ENCODE measurements around the gene LIX1.

GRCh38 chr5:97142521-97143254 lies at the start of gene LIX1:
- TF ChIP-seq CTCF (IDR thresholded peaks at IDR 0.05; ENCODE audit: low read depth, low read length, missing input control) (peak; percentile 38), SP1 (IDR thresholded peaks at IDR 0.05) (no peak), GABPA (IDR thresholded peaks at IDR 0.05 in 1 of 2, conservative IDR thresholded peaks at IDR 0.05 in 1 of 2) (no peak), TAF1 (conservative IDR thresholded peaks at IDR 0.05) (no peak), EGR1 (IDR thresholded peaks at IDR 0.05; ENCODE audit: low read depth in 2 of 2) (no peak), JUND (IDR thresholded peaks at IDR 0.05) (no peak), YY1 (IDR thresholded peaks at IDR 0.05) (no peak)
- TF ChIP-seq, protein P1, sequence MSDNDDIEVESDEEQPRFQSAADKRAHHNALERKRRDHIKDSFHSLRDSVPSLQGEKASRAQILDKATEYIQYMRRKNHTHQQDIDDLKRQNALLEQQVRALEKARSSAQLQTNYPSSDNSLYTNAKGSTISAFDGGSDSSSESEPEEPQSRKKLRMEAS (IDR thresholded peaks at IDR 0.05), result no peak
- TF ChIP-seq, protein P2, sequence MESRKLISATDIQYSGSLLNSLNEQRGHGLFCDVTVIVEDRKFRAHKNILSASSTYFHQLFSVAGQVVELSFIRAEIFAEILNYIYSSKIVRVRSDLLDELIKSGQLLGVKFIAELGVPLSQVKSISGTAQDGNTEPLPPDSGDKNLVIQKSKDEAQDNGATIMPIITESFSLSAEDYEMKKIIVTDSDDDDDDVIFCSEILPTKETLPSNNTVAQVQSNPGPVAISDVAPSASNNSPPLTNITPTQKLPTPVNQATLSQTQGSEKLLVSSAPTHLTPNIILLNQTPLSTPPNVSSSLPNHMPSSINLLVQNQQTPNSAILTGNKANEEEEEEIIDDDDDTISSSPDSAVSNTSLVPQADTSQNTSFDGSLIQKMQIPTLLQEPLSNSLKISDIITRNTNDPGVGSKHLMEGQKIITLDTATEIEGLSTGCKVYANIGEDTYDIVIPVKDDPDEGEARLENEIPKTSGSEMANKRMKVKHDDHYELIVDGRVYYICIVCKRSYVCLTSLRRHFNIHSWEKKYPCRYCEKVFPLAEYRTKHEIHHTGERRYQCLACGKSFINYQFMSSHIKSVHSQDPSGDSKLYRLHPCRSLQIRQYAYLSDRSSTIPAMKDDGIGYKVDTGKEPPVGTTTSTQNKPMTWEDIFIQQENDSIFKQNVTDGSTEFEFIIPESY (IDR thresholded peaks at IDR 0.05), result no peak
